G401.6 (cell line): ENCODE data around the gene NDUFS7.
A peak's percentile ranks its signal among the peaks of the same experiment; 100 is the strongest.

Source experiments
- FAIRE-seq: peaks from 2 replicates; lab custom pipeline; 2012; peaks lifted over from hg19 to GRCh38; lab: Jason Lieb, UNC

The NDUFS7 gene

GRCh38 chr19:1365319-1366269 lies 18.1 kb upstream of the NDUFS7 start:
- FAIRE-seq, result no peak

GRCh38 chr19:1366296-1366695 lies 17.4 kb upstream of the NDUFS7 start:
- no peak for FAIRE-seq

GRCh38 chr19:1366899-1367870 lies 16.5 kb upstream of the NDUFS7 start:
- FAIRE-seq, result no peak

- no peak for FAIRE-seq
Measured at GRCh38 chr19:1369214-1369805, 14.4 kb upstream of the NDUFS7 start.

DNA sequence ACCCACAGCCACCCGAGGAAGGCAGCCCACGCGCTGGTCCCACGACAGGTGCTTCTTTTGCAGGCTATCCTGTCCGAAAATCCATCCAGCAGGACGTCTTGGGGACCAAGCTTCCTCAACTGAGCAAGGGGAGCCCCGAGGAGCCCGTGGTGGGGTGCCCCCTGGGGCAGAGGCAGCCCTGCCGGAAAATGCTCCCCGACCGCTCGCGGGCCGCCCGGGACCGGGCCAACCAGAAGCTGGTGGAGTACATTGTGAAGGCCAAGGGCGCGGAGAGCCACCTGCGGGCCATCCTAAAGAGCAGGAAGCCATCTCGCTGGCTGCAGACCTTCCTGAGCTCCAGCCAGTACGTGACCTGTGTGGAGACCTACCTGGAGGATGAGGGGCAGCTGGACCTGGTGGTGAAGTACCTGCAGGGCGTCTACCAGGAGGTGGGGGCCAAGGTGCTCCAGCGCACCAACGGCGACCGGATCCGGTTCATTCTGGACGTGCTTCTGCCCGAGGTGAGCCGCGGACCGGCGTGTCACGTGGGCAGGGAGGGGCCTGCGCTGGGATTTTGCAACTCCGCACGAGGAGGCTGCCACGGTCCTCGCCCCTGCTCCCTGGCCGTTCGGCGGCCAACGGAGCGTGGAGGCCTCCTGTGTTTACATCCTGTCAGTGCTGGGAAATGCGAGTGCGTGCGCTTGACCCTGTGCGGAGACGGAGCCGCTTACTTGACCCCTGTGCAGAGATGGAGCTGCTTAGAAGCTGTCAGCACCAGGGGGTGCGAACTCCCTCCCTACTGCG lies 12.9 kb upstream of the NDUFS7 start:
- FAIRE-seq, result no peak

GRCh38 chr19:1373042-1373533 lies 10.6 kb upstream of the NDUFS7 start:
- FAIRE-seq, result no peak

DNA sequence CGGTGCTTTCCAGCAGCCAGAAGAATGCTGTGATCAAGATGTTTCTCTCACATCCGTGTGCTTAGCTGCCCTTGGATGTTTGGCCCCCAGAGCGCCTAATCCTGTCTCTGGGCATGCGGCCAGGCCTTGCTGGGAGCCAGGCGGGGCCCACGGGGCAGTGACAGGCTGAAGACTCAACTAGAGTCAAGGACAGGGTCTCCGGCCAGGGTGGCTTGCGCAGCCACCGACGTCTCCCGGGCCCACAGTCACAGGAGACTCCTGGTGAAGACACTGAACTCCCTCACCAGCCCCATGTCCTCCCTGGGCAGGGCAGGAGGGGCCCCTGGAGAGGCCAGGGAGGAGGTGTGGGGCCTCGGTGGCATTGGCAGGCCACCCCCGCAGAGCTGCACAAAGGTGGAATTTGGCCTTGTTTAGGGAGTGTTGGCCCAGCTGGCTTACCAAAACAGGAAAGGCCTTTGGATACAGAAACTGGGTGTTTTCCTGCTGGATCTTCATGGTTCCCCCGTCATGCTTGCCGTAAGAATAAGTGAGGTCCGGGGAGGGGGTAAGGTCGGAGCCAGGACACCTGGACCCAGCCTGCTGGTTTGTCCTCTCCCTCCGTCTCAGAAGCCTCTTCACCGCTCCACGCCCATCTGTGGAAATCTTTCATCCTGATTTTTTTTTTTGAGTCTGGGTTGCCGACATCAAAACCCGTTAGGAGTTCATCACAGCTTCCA lies 10.0 kb upstream of the NDUFS7 start:
- no peak for FAIRE-seq

- no peak for FAIRE-seq
Measured at GRCh38 chr19:1374250-1374577, 9.5 kb upstream of the NDUFS7 start.

DNA sequence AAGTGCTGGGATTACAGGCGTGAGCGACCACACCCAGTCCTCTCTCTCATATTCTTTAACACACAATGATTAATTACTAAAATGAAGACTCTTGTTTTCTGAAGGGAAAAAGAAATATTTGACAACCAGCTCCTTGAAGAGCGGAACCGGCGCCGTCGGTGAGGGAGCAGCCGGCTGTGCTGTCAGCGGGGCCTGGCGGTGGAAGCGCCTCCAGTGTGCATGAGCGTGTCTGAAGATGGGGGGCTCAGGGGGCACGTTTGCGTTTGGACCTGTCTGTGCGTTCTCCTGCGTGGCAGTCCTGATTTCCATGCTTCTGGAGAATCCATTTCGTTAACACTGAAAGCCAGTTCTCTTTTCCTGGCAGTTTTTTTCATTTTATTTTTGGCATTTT lies 7.3 kb upstream of the NDUFS7 start:
- no peak for FAIRE-seq

- FAIRE-seq, result no peak
Measured at GRCh38 chr19:1377176-1377964, 6.3 kb upstream of the NDUFS7 start.

- FAIRE-seq, result no peak
Measured at GRCh38 chr19:1377965-1378785, 5.5 kb upstream of the NDUFS7 start.

DNA sequence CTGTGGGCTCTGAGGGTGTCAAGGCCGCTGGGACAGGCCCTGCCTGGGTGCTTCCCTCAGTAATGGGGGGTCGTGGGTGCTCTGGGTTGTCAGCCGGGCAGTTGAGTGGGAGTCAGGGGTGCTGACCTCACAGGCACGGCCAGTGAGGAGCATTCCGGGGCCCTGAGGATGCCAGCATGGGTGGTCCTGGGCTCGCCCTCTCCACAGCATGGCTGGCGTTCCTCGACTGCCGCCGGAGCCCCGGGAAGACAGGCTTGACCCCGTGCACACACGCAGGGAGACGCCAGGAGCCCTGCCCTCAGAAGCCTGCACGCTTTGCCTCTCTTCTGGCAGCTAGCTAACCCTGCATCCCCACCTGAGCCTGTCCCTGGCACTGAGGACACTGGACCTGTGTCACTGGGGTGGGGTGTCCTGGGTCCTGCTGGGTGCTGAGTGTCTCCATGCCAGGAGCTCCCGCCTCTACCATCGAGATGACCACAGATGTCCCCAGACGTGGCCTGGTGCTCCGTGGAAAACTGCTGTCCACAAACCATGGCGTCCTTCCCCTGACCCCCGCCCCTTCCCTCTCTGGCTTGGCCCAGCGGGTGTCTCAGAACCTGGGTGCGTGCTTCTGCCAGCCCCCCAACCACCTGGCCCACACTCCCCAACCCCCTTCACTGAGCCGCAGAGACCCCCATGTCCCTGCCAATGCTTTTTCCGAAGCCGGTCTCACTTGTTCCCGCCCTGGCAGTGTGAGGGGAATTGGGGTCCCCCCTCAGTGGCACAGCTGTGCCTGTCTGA lies 4.4 kb upstream of the NDUFS7 start:
- FAIRE-seq, result no peak

DNA sequence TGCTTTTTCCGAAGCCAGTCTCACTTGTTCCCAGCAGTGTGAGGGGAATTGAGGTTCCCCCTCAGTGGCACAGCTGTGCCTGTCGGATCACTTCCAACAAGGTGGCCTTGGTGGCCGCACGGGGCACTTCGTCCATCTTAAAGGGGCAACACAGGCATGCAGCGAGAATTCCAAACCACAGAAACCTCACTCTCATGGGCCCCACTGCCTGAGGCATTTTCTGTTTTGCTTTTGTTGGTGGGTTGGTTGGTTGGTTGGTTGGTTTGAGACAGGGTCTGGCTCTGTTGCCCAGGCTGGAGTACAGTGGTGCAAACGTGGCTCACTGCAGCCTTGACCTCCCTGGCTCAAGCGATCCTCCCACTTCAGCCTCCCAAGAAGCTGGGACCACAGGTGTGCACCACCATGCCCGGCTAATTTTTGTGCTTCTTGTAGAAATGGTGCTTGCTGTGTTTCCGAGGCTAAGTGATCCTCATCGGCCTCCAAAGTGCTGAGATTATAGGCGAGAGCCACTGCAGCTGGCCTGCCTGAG lies 3.7 kb upstream of the NDUFS7 start:
- no peak for FAIRE-seq

- no peak for FAIRE-seq
Measured at GRCh38 chr19:1382250-1382649, 1.5 kb upstream of the NDUFS7 start.

- peak; percentile 88 for FAIRE-seq
Measured at GRCh38 chr19:1383017-1383311, 743 bp upstream of the NDUFS7 start.

GRCh38 chr19:1384085-1384462 lies 367 bp downstream of the NDUFS7 start:
- no peak for FAIRE-seq

- FAIRE-seq, result no peak
Measured at GRCh38 chr19:1384478-1385110, 887 bp downstream of the NDUFS7 start.

DNA sequence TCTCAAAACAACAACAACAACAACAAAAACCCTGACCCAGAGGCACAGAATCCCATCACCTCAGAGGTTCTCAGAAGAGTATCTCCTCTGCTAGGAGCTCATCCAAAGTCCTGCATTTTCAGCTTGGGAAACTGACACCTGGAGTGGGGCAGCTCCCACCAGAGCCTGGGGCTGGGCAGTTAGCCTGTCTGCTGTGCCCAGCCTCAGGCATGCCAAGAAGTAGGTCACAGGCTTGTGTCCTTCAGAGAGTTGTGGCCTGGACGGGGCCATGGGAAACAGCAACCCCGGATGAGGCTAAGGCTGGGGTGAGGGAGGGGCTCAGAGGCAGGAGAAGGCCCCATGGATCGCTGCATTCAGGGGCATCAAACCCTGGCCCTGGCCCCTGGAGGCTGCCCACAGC lies 2.1 kb downstream of the NDUFS7 start:
- no peak for FAIRE-seq
